HG03139 (cell line): Measurements from ENCODE around the gene TMEM170A.
"Not testable (repeated sequence)": the region's sequence is repeated elsewhere in the genome, so short reads cannot be mapped to it uniquely, and the experiment has no call there.

Source experiments
- ATAC-seq: cut with Tn5 transposase; IDR thresholded peaks from one replicate; pipeline ENCODE4 v1.9.1; 2021; ENCODE audit not compliant: unreplicated experiment

Gene TMEM170A

DNA sequence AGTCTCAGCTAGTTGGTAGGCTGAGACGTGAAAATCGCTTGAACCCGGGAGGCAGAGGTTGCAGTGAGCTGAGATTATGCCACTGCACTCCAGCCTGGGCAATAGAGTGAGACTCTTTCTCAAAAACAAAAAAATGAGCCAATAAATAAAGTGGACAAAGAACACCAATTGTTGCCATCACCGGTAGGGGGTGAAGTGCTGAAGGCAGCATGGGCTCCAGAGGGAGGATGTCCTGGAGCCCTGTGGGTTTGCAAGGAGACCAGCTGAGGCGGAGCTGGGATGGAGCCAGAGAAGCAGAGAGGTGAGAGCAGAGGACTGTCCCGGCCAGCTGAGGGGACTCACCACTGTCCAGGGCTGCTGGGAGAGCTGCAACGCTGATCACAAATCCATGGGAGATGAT is 17.0 kb upstream of the TMEM170A start:
- no peak for ATAC-seq

DNA sequence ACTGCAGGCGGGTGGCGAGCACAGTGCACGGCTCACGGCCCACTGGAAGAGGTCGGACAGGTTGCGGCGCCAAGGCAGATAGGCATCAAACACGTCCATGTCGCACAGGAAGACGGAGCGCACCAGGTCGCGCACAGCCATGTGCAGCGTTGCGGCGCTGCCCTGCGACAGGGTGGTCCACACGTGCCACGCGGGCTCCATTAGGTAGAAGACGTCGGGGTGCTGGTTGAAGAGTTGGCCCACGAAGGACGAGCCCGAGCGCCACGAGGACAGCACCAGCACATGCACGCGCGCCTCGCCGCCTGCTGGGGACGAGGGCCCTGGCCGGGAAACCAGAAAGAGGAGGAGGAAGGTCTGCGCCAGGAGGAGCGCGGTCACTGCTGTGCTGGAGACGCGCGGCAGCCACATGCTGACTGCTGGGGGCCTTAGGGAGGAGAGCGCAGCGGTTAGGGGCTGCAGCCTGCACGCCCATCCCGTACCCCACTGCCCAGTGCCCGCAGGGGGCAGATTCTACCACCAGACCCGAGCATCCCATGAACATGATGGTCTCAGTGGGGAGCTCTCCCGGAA is 15.0 kb upstream of the TMEM170A start:
- ATAC-seq: no peak

DNA sequence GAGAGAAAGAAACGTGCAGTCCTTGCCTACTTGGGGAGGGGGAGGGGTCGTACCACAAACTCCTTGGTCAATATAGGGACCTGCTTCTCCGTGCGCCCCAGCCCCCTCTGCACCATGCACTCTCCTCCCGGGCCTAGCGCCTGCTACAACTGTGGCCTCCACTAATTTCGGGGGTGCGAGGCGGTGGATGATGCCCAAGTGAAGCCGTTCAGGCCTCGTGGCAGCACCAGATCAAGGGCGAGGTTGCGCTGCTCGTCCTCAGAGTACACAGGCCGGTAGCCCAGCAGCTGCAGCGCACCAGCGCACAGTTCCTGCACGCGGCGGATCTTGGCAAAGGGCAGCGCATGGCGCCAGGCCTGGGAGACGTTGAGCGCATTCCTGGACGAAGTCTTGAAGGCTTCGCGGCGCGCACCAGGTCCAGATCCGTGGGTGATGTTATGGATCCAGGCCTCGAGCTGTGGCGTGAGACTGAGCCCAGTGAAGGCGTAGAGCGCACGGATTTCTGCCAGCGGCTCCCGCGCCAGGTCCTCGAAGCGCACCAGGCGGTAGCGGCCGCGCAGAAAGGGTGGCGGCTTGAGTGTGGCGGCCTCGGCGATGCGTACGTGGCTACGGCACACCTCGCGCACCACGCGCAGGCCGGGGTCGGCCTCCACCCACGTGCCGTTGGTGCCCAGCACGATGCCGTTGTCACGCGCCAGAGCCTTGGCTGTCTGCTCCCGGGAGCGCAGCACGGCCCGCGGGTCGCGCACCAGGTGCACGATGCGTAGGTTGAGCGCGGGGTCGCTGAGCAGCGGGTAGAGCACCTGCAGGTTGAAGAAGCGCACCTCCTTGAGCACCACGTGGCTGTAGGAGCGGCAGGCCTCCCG is 14.2 kb upstream of the TMEM170A start:
- no peak for ATAC-seq

DNA sequence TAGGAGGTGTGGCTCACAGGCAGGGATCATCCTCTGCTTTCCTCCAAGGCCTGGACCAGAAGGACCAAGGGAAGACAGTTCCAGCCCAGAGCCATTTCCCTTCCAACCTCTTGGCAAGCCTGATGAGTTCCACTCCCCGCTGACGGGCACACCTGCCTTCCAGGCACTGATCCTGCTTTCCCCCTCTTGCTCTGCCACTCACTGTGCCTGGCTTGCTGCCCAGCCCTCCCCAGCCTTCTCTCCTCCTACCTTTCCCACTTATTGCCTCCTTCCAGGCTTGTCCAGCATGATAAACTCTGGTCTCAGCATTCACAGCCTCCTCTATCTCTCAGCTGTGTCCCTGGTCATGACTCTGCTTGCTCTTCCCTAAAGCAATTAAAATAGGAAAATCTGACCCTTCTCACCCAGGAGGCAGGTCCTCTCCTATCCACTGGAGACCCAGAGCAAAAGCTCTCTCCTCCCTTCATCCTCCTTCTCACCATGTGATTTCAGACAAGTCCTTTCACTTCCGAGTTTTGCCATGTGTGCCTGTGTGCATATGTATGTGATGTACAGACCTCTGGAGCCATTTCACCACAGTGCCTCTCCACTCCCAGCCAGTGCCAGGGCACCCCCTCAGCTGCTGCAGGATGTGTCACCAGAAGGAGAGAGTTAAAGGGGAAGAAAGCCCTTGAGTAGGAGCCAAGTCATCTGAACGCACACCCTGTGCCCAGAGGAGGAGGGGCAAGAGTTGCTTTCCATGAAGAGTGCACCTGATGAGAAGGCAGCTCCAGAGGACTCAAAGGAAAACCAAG is 13.4 kb upstream of the TMEM170A start:
- no peak for ATAC-seq

DNA sequence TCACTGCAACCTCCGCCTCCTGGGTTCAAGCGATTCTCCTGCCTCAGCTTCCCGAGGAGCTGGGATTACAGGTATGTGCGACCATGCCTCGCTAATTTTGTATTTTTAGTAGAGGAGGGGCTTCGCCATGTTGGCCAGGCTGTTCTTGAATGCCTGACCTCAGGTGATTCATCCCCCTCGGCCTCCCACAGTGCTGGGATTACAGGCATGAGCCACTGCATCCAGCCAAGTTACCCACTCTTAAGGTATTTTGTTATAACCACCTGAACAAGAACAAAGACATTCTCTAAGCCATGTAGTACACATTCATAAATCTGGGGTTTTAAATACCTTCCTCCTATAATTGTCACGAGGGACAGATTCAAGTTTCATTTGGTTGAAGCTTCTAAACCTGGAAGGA is 12.3 kb upstream of the TMEM170A start:
- no peak for ATAC-seq

DNA sequence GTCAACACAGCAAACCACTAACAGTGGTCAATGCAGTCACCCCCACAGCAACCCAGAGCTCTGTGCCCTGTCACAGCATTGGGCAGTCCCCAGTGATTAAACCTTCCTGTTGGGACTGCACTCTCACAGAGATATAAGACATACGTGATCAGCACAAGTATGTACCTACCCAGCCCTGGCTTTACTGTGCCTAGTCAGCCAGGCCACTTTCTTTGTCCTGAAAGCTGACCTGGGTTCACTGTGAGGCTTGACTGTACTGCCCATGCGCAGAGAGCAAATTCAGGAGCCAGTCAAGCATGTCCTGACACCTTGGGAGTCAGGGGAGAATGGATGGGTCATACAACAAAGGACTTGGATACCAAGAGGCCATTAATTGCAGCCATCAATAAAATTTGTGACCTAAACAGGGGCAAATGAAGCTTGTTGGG is 10.9 kb upstream of the TMEM170A start:
- no peak for ATAC-seq

DNA sequence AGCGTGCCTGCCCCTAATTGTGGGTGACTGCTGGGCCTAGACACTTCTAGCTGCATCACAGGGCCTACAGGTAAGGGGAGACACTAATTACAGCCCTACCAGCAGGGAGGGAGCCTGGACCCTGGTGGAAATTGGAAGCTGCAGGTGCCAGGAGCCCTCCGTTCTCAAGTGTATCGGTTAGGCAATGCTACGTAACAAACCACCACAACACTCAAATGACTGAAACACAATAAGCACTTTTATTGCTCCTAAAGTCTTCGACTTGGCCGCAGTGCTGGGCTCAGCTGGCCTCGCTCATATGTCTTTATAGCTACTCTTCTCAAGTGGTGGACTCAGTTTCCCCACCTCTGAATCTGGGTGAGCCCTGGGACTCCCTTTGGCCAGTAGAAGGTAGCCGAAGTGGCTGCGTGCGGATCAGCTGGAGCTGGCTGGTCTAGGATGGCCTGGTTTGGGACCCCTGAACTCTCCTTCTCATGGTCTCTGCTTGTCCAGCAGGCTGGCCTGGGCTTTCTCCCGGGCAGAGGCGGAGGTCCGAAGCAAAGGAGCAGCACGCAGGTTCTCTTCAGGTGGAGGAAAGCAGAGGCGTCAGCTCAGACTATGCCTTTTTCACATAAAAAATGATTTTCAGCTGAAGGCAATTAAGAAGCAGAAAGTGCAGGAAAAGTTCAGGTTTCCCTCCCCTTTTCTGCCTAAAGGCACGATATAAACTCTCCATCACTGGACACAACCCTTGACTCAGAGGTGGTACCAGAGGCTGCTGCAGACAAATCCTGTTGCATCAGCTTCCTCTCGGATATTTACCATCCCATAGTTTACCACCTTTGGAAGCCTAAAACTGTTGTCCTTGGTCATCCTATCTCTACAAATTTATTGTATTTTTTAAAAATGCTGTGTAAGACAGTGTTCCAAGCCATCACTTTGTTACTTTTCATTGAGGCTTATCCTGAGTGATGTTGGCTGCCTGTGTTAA is 8.7 kb upstream of the TMEM170A start:
- no peak for ATAC-seq

DNA sequence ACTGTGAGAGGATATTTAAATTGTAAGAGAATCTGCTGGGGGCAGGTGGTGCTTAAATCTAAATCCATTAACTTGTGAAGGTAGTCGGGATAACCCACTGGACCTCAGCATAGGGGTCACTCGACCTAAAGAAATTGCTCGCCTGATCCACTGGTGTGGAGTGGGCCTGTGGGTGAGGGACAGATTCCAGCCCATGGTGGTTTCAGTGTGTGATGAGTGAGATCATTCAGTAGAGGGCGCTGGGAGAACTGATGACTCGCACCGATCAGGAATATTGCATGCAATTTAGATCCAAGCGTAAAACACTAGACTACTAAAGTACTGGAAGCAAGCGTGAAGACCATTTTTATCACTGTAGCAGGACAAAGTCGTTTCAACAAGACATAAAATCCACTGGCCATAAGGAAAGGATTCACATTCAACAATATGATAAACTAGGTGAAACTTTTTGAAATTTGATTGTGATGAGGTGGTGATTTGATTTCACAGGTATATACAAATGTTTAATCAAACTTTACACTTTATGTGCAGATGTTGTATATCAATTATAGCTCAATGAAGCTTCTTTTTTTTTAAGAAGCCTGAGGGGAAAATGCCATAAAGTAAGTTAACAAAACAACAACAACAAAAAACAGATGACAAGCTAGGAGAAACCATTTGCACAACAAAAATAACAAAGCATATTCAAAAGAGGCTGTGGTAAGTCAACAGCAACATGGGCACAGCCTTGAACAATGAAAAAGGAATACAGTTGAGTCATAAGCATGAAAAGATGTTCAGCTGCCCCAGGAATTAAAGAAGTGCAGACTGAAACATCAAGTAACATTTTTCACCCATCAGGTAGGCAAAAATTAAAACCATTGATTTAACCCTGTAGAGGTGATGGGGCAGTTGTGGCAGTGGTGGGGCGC is 7.5 kb upstream of the TMEM170A start:
- ATAC-seq: peak; percentile 85

DNA sequence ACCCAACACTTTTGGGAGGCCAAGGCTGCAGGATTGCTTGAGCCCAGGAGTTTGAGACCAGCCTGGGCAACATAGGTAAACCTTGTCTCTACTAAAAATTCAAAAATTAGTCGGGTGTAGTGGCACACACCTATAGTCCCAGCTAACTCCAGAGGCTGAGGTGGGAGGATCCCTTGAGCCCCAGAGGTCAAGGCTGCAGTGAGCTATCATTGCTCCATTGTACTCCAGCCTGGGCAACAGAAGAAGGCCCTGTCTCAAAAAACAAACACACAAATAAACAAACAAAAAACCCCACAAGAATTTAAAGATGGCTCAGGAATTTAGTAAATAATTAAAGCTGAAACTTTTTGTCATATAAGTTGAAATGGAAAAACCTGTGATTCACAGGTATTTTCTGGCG is 2.3 kb upstream of the TMEM170A start:
- no peak for ATAC-seq

DNA sequence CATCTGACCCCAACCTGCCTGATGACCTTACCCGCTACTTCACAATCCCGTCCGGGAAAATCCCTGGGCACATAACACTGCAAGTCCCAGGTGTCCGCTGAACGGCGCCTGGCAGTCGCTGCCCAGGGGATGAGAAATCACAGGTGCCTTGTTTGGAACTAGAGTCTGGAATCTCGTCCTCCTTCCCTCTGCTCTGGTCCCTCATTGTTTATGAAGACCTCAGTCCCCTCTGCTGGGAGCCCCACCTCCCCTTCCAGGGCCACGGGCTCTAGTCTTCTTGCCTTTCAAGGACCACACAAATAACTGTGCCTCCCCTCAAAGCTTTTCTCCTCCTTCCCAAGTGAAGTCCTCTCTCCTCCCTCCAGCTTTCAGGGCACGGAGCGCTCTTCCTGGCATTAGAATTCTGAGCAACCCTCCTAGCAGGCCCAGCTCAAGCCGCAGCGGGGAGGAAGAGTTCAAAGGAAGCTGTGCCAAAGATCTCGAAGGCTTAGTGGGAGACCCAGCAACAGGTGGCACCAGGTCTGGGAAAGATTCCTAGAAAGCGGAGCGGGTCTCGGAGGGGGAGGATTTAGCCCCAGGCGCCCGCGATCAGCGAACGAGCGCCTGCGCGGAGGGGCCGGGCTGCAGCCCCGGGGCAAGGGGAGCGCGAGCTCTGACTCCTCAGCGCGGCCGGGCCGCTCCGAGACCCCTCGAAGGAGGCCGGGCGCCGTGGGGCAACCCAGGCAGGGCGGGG is 934 bp downstream of the TMEM170A start:
- peak; percentile 11 for ATAC-seq

DNA sequence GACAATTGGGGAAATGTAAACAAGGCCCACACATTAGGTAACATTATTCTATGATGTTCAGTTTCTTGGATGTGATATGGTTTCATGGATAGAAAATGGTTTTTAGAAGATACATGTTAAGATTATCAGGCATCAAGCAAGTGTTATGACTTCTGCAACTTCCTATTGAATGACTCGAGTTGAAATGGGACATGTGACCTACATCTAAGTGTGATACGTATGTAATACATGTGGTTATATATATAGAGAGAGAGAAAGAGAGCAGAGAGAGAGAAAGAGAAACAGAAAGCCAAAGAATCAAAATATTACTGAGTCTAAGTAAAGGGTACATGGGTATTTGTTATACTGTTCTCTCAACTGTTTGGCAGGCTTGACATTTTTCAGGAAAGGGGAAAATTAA is 1.7 kb downstream of the TMEM170A start:
- ATAC-seq: no peak

DNA sequence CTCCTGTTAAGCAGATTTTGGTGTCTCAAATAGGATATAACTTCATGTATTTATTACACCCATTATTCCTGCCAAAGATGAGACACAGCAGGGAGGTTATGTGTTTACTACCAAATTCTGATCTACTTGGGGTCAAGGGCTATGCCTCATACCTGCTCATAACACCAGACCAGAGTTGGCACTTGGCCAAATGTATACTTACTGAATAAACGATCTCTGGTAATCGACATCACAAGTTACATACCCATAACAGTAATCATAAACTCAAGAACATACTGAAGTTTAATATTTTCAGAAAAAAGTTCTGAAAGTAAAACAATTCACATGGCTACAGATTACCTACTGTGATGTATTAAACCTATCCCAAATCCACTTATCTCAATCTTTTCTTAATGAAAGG is 2.9 kb downstream of the TMEM170A start:
- ATAC-seq: no peak

DNA sequence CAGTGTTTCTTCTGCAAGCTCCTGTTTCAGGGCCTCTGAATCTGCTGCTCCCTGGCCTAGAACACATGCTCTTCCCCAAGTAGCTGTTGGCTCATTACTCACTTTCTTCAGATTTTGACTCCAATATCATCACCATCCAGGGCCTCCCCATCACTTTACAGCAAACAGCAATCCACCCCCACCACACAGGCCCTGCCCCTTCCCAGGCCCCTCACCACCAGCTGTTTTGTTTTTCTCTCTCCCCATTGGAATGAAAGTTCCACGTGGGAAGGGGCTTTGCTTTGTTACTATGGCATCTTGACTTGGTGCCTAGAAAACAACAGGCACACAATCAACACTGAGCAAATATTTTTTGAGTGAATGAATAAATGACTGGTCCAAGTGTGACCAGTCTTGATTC is 4.0 kb downstream of the TMEM170A start:
- ATAC-seq: no peak

DNA sequence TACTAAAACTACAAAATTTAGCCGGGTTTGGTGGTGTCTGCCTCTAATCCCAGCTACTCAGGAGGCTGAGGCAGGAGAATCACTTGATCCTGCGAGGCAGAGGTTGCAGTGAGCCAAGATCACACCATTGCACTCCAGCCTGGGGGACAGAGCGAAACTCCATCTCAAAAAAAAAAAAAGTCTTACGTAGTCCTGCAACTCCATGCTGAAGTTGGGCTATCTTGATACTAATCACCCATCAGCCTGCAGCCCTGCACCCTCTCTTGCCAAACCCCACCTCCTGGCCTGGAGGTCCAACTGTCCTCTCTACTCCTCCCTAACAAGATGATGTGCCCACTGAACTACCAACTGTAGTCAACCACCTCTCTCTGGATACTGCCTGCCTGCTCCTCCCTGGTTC is 4.8 kb downstream of the TMEM170A start:
- no peak for ATAC-seq

DNA sequence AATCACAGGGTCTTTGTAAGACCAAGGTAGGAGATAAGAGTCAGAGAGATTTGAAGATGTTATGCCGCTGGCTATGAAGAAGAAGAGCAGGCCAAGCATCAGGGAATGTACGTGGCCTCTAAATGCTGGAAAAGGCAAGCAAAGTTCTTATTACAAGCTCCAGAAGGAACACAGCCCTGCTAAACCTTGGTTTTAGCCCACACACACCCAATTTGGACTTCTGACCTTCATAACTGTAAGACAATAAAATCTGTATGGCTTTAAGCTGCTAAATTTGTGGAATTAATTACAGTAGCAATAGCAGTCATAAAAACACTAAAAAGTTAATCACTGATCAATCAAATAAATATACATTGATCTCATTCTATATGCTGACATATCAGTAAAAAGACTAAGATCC is 6.0 kb downstream of the TMEM170A start:
- ATAC-seq: no peak

DNA sequence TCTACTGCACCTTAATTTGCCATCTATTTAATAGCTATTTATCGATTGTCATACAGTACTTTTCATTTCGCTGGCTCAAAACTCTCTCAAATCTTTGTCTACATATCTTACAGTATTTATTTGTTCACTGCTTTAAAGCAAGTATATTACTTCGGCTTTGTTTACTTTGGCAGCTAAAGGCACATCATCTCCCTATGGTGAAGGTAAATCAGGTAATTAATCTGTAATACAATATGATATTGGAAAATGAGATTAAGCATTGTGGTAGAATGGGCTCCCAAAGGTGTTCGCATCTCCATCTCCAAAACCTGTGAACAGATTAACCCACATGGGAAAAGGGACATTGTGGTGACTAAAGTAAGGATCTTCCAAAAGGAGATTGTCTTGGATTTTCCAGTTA is 6.5 kb downstream of the TMEM170A start:
- no peak for ATAC-seq

DNA sequence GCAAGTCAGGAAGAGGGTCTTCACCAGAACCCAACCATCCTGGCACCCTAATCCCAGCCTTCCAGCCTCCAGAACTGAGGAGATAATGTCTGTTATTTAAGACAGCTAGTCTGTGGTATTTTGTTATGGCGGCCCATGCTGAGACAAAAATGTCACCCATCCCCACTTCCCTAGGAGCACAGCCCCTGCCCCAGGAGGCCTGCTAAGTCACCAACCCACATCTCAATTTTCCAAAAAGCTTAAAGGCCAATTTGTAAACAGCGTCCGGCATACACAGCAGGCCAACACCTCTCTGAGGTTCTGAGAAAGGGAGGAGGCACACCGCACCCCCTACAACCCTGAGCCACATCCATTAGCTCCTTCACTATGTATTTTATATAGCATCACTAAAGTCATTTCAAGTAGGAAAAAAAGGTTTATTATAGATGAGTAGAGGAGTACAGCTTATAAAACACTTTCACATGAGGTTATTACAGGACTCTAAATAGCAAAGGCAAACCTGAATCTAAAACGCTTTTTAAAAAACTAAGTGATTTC is 6.9 kb downstream of the TMEM170A start:
- ATAC-seq: no peak

DNA sequence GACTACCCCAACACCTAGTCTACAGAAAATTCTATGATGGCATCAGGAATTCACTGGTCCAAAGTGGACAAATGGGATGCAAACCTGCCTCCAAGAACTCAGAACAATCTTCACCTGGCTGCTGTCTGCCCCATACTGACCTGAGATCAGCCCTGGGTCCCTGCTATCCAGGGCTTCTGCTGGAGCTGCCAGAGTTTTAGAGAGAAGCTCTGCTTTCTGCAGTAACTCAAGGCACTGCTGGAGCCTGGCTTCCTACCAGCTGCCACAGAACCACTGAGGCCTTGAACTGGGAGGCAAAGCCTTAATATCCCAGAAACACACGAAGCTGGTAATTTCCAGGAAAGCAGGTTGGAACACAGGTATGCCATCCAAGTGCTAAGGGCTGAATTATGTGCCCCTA is 7.5 kb downstream of the TMEM170A start:
- ATAC-seq: no peak

DNA sequence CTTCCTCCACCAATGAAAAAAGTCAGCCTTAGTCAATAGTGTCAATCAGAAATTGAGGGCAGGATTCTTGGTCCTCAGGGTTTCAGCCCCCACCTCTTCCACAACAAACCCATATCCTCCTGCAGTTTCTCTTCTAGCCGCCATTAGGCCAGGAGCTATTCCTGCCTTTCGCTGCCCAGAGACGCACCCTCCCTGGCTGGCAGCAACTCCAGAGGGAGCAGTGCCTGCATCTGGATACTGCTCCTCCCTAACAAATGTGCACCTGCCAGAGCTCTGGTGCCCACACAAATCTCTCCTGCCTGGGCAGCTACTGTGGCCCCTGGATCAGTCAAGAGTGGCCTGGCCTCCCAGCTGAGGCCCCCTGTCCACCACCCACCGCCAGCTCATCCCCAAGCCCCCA is 8.0 kb downstream of the TMEM170A start:
- not testable (repeated sequence) for ATAC-seq
